ENCODE data around the gene CCNJ.
A peak's percentile ranks its signal among the peaks of the same experiment; 100 is the strongest.

CCNJ gene

DNA sequence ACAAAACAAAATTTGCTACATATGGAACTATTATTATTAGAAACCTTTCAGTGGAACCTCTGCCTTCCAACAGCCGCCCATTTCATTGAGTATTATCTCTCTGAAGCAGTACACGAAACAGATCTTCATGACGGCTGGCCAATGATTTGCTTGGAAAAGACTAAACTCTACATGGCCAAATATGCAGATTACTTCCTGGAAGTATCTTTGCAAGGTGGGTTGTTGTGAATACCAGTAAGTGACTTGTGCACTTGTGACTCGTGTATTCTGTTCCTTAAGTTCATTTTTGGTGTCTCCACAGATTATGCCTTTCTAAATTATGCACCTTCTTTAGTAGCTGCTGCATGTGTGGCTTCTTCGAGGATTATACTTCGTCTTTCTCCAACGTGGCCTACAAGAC lies 13.4 kb downstream of the CCNJ start:
- no peak for DNase-seq (ENCODE audit: low read depth in 2 of 2)

DNA sequence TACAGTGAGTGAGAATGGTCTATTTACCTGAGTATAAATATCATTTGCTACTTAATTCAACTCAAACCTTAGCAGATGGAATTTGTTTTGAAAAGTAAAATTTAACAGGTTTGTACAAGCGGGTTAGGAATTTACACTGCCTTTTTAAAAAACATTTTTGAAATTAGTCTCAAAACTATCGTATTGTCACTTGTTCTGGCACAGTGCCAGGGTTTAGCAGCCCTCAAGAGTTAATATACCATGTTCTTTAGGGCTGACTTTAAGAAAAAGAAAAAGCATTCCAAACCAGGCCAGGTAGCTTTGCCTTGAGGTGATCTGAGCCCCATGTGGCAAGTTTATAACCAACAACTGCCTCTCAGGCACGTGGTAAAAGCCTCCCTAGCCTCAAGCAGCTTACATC lies 17.8 kb downstream of the CCNJ start:
- no peak for DNase-seq (ENCODE audit: low read depth in 2 of 2)

DNA sequence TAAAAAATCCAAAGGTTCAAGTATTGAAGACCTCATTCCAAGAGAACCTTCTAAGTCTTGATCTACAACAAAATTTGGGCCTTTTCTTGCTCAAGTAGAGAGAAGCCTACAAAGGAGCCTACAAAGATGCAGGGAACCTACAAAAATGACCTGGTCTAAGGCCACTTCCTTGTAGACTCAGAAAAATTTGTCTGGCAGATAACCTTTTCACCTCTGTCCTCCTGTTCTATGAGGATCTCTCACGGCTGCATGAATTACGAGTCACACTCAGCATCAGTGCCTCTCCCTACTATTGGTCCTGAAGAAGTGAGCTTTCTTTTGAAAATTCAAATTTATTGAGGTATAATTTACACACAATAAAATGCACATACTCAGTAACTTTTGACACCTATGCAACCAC lies 29.3 kb downstream of the CCNJ start:
- no peak for DNase-seq (ENCODE audit: low read depth in 2 of 2)

DNA sequence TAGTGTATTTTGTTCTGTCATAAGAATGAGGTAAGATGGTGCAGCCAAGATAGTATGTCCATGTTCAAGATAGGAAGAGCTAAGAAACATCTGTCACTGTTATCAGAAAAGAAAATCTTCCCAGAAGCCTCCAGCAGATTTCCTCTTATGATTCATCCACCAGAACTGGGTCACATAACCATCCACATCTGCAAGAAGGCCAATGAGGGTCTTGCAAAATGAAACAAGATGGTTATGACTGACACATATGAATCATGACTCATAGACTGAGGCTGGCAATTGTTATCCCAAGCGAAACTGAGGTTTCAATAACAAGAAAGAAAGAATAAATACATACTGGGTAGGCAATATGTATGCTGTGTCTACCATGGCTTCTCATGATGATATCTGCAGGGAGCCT lies 30.3 kb downstream of the CCNJ start:
- no peak for DNase-seq (ENCODE audit: low read depth in 2 of 2)

DNA sequence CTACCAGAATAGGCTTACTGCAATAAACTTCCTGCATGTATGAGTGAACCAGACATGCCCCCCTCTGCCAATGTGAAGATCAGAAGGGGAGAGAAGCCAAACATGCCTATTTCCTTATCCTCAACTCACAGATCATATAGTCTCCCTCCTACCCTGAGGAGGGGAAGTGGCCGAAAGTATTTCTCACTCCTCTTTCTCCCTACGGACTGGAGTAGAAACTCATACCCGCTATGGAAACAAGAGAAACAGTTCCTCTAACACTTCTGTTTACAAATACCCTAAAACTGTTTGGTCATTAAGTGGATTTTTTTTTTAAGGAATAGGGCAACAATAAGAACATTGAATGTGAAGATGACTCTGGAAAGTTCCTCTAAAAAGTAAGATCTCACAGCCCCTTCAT lies 31.4 kb downstream of the CCNJ start:
- no peak for DNase-seq (ENCODE audit: low read depth in 2 of 2)

DNA sequence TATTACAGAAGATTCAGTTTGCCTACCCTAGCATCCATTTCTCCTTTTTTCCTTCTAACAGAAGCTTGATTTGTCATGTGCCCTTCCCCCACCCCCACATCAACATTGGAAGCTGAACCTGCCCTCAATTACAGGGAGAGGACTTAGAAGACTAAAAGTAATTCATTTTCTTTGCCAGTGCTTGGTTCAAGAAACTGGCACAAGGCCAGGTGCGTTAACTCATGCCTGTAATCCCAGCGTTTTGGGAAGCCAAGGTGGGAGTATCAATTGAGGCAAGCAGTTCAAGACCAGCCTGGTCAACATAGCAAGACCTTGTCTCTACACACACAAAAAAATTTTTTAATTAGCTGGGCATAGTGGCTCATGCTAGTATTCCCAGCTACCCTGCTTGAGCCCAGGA lies 32.6 kb downstream of the CCNJ start:
- no peak for DNase-seq (ENCODE audit: low read depth in 2 of 2)

DNA sequence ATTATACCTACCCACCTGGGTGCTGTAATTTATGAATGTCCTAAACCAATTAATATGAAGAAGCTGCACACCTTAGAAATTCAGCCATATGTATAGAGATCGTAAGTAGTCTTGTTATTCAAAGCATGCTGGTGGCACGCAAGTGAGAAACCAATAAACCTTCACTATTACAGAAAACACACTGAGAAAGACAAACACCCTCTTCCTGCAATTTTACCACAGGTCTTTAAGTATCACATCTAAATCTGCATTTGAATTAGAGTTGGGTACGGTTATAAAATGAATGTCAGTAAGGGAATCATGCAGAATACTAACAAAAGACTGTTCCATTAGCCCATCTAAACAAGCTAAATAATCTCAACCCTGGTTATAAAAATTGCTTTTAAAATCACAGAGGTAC lies 33.8 kb downstream of the CCNJ start:
- no peak for DNase-seq (ENCODE audit: low read depth in 2 of 2)

DNA sequence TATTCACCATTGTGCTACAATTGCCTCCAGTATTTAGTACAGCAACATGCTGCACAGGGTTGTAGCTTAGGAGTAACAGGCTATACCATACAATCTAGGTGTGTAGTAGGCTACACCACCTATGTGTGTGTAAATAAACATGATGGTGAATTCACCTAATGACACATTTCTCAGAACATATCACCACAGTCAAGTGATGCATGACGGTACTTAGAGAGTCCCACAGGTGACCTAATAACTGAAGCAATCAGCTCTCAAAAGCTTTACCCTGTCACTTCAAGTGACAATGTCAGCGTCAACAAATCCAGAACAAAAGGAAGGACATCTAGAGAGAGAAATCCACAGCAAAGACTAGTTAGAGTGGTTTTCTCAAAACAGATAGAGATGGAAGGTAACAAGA lies 38.8 kb downstream of the CCNJ start:
- no peak for DNase-seq (ENCODE audit: low read depth in 2 of 2)

DNA sequence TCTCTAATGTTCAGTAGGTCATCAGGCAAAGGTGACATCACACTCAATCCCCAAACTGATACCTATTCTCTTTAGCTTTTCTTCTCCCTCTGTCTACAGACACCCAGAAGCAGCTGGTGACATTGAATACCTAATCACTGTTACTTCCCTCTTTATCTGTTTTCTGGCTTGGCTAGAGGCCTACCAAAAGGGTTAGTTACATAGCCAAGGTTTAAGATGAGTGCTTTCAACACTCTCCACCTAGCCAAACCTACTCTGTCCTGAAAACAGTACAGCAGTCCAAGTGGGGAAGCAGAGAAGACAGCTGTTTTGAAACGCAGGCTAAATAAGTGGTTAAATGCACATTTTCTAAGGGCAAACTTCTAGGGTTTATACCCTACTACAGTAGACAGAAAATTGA lies 39.4 kb downstream of the CCNJ start:
- DNase-seq (ENCODE audit: low read depth in 2 of 2): no peak

DNA sequence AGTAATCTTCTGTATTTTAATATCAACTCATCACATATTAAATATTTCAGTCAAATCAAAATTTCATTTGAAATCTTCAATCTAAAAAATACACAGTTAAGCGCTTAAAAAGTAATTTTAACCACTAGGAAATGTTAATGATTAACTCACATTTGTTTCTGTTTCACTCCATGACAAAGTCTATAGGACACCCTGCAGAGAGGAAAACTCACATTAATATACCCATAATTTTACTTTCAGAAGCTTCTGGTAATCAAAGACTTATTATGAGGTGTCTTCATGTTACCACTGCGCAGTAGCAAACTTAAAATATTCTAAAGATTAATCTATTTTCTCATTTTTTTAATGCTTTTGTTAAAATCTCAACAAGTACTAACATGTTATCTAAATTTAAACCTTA lies 45.7 kb downstream of the CCNJ start:
- no peak for DNase-seq (ENCODE audit: low read depth in 2 of 2)

DNA sequence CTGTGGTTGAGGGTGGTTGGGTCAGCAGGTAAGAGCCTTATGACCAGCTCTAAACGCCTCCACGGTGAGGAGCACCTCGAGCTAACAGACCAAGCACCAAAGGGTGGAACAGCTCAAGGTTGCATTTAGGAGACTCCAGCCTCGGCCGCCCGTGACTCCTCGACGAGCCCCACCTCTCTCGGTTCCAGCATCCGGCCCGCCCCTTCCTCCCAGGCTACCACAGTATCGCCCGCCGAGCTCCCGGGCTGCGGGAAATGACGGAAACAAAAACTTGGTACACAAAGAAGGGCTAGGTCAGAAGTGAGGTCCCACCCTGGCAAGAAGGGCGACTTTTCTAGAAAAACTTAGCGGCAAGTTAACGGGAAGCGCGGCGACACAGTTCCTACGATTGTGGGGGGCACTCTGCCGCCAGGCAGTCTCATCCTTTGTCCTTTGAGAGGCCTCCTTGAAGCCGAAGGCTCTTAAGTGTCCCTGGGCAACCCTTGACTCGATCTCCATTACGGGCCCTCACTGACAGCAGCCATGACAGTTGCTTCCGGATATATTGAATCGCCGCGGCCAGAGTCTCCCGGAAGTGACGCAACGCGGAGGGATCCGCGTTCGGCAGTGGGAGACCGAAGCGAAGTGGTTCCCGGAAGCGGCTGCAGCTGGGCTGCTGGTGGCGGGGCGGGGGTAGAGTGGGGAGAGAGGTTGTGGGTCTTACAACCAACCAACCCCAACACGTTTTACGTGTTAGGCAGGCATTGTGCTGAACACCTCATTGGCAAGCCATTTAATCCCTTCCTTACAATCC lies 46.5 kb downstream of the CCNJ start:
- peak; percentile 84 to 89 for DNase-seq (ENCODE audit: low read depth in 2 of 2)

DNA sequence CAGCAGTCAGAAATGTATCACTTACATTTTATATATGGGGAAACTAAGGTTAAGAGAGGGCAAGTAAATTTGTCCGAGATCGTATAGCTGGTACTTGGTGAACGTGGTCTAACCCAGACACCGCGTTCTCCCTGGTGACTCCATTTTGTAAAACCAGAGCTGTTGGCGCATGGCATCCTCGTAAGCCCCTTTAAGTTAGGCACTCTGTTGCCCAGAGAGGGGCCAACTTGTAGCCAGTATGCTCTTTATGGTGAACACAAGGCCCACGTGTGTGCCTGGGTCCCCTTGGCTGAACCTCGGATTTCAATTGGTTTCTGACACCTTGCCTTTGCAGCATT lies 47.0 kb downstream of the CCNJ start:
- DNase-seq (ENCODE audit: low read depth in 2 of 2): no peak

DNA sequence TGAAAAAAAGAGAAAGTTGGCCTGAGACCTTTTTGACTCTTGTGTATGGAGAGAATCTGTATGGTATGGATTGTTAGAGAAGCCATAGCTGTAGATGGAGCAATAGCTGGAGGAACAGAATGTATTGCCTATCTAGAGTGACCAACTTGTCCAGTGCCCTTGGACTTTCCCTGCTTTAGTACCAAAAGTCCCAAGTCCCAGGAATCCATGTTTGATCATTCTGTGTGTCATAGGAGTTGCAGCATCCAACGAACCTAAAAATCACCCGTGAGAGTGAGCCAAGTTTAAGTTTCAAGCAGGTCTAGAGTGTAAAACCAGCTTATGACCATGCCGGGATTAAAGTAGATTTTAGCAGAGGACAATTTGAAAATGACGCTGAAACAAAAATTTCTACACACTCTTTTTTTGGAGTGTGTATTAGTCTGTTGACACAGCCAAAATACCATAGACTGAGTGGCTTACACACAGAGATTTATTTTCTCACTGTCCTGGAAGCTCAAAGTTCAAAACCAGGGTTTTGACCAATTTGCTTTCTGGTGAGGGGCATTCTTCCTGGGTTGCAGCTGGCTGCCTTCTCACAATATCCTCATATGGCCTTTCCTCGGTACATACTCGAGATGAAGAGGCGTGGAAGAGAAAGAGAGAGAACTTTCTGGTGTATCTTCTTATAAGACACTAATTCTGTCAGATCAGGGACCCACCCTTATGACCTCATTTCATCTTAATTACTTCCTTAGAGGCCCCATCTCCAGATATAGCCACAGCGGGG lies 49.8 kb downstream of the CCNJ start:
- no peak for DNase-seq (ENCODE audit: low read depth in 2 of 2)

DNA sequence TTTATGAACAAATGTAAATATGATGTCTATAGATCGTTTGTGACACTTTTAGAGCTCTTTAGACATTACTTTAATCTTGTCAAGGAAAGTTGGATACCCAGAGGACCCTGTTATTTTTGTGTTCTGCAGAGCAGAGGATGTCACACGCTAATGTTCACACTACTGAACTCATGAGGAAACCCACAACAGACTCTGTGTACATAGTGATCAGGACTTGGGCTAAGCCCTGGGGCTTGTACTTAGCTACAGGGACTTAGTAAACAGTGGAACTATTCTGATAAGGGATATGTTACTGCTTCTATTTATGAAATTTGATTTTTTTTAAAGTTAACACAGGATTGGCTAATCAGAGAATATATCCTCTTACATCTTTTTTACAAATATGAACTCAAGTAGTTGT lies 50.6 kb downstream of the CCNJ start:
- DNase-seq (ENCODE audit: low read depth in 2 of 2): no peak

DNA sequence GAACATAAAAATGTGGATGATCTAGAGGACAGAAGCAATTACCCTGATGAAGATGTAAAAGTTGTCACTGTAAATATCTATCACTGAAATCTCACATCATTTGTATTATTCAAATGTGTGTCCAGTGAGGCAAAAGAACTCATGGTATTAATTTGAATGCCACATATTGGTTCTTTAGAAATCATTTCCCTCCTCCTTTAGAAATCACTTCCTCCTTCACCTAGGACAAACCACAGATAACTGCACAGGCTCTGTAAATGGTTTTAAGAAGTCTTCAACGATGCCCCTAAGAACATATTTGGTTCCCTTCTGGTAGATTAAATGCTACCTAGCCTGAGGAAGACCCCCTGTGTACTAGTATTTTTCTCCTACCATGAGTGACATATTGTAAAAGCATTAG lies 53.6 kb downstream of the CCNJ start:
- no peak for DNase-seq (ENCODE audit: low read depth in 2 of 2)

DNA sequence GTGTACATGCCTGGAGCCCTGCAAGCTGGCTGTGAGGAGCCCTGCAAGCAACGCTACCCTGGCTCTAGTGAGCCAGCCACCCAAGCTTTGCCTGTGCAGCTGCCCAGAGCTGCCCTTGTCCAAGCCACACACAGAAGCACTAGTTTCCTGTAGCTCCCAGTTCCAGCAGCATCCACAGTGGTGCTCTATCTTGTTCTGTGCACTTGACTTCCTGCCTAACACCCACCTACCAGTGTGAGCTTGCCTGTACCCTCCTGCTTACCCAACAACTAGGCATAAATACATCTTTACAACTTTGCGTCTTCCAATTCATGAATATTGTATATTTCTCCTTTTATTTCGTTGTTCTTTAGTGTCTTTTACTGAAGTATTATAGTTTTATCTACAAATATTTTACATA lies 54.5 kb downstream of the CCNJ start:
- no peak for DNase-seq (ENCODE audit: low read depth in 2 of 2)

DNA sequence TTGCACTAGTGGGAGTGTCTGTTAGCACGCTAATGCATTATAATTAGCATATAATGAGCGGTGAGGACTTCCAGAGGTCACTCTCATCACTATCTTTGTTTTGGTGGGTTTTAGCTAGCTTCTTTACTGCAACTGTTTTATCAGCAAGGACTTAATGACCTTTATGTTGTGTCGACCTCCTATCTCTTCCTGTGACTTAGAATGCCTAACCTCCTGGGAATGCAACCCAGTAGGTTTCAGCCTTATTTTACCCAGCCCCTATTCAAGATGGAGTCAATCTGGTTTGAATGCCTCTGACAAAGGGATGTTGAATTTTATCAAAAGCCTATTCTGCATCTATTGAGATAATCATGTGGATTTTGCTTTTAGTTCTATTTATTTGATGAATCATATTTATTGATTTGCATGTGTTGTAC lies 64.2 kb downstream of the CCNJ start:
- DNase-seq (ENCODE audit: low read depth in 2 of 2): no peak

All from stimulated activated CD8-positive, alpha-beta memory T cell treated with anti-CD3 and anti-CD28 coated beads, Interleukin-15, amount 100 ng/mL, for 48 hours (primary cell).